Measurements from ENCODE around the gene GABRB2. TPM values are rescaled to one million over a fixed set of nuclear protein-coding genes. Genes with fewer than 3 reads are reported as not detected.

GABRB2 gene
- total RNA-seq, 1 experiment from 2014 or later: not detected

DNA sequence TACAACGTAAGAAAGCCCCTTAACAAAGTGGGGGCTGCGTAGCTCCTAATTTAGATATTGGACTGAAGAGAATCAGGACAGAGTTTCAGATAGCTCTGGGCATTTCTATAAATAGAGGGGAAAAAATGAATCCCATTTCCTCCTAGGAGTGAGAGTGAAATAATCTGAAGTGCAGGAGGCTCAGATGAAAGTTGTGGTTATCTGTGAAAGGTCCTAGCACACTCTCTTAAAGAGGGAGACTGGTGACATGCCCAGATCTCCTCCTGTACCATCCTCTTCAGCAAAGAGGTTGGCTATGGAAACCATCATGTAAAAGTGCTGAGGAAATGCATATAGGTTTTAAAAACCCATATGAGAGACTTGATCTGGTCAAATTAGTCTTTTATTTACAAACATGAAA is 143.4 kb downstream of the GABRB2 start:
- ChIA-PET POLR2A (no interaction called here), RAD21 (ENCODE audit: low non-redundant PET in 1 of 2, low total read pairs in 2 of 2, uncharacterized antibody in 2 of 2, unreplicated experiment in 2 of 2) (no interaction called here), CTCF (no interaction called here)
- intact Hi-C loops (cut with micrococcal nuclease): no loop called here
- TF ChIP-seq CEBPB (IDR thresholded peaks at IDR 0.05; ENCODE audit: low read depth) (no peak), TCF7L2 (IDR thresholded peaks at IDR 0.05; ENCODE audit: borderline replicate concordance, extremely low read depth, insufficient read depth, insufficient read length) (no peak), SP1 (IDR thresholded peaks at IDR 0.05; ENCODE audit: low read depth) (no peak), EZH2phosphoT487 (IDR thresholded peaks at IDR 0.05; ENCODE audit: borderline replicate concordance) (no peak), SIN3A (IDR thresholded peaks at IDR 0.05; ENCODE audit: low read depth) (no peak), SRF (IDR thresholded peaks at IDR 0.05; ENCODE audit: low read depth) (no peak)
- TF ChIP-seq, protein P1, sequence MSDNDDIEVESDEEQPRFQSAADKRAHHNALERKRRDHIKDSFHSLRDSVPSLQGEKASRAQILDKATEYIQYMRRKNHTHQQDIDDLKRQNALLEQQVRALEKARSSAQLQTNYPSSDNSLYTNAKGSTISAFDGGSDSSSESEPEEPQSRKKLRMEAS (IDR thresholded peaks at IDR 0.05): no peak
- TF ChIP-seq, protein P2, sequence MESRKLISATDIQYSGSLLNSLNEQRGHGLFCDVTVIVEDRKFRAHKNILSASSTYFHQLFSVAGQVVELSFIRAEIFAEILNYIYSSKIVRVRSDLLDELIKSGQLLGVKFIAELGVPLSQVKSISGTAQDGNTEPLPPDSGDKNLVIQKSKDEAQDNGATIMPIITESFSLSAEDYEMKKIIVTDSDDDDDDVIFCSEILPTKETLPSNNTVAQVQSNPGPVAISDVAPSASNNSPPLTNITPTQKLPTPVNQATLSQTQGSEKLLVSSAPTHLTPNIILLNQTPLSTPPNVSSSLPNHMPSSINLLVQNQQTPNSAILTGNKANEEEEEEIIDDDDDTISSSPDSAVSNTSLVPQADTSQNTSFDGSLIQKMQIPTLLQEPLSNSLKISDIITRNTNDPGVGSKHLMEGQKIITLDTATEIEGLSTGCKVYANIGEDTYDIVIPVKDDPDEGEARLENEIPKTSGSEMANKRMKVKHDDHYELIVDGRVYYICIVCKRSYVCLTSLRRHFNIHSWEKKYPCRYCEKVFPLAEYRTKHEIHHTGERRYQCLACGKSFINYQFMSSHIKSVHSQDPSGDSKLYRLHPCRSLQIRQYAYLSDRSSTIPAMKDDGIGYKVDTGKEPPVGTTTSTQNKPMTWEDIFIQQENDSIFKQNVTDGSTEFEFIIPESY (IDR thresholded peaks at IDR 0.05; ENCODE audit: extremely low read depth, insufficient replicate concordance, low read length): no peak
- Histone ChIP-seq H3K4me3 (replicated peaks in 1 of 2; ENCODE audit: low read depth in 1 of 2, low read length in 2 of 2) (no peak overlapping the region), H3K9me2 (ENCODE audit: insufficient read depth) (no peaks in the 10 kb centered on the region), H3K4me2 (ENCODE audit: low read length) (no peak overlapping the region), H3K36me3 (ENCODE audit: control insufficient read depth in 1 of 2, insufficient read depth in 2 of 2, low read length in 2 of 2) (no peaks in the 10 kb centered on the region), H3K79me2 (ENCODE audit: insufficient read depth, low read length) (no peaks in the 10 kb centered on the region), H2AFZ (ENCODE audit: low read depth, low read length, poor library complexity, severe bottlenecking) (no peak overlapping the region), H3K4me1 (ENCODE audit: control insufficient read depth in 1 of 2, insufficient read depth in 2 of 2, low read length in 2 of 2) (no peaks in the 10 kb centered on the region), H3K9ac (ENCODE audit: low read length) (no peak overlapping the region), H4K20me1 (ENCODE audit: insufficient read depth) (no peaks in the 10 kb centered on the region), H3K27ac (ENCODE audit: low read depth, low read length) (no peak overlapping the region), H3K27me3 (ENCODE audit: insufficient read depth, low read length) (no peaks in the 10 kb centered on the region), H3K9me3 (ENCODE audit: control insufficient read depth in 1 of 2, insufficient read depth in 1 of 2, low read depth in 1 of 2, low read length in 2 of 2) (peaks cover 0 to 10% of the 10 kb centered on the region in 2 experiments; a peak in 2 of 4 replicates)
- no TSS peak for BruUV-seq (replicated peaks)
- DNase-seq (ENCODE audit: low read depth, low spot score) (no peak), ATAC-seq (no peak)

DNA sequence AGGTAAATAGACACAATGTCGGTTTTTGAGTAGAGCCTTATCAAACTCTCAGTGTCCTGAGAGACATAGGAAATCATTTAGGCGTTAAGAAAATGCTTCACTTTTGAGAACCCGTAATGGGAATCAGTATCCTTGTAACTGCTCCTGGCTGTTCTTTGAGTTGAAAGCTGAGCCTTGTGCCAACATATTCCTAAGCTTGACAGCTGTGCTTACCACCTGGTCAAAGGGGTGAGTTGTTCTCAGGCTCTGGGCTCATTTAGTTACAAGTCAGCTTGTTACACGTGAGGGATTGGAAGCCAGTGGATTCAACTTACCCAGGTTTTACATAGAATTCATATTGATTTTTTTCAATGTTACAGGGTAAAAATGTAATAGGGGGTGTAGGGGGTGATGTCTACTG is 145.9 kb downstream of the GABRB2 start:
- Histone ChIP-seq H3K4me1 (ENCODE audit: control insufficient read depth in 1 of 2, insufficient read depth in 2 of 2, low read length in 2 of 2) (no peaks in the 10 kb centered on the region), H3K27me3 (ENCODE audit: insufficient read depth, low read length) (no peaks in the 10 kb centered on the region), H3K79me2 (ENCODE audit: insufficient read depth, low read length) (no peaks in the 10 kb centered on the region), H3K4me3 (replicated peaks in 1 of 2; ENCODE audit: low read depth in 1 of 2, low read length in 2 of 2) (no peak overlapping the region), H2AFZ (ENCODE audit: low read depth, low read length, poor library complexity, severe bottlenecking) (no peak overlapping the region), H4K20me1 (ENCODE audit: insufficient read depth) (no peaks in the 10 kb centered on the region), H3K9ac (ENCODE audit: low read length) (no peak overlapping the region), H3K36me3 (ENCODE audit: control insufficient read depth in 1 of 2, insufficient read depth in 2 of 2, low read length in 2 of 2) (no peaks in the 10 kb centered on the region), H3K27ac (ENCODE audit: low read depth, low read length) (no peak overlapping the region), H3K9me3 (ENCODE audit: control insufficient read depth in 1 of 2, insufficient read depth in 1 of 2, low read depth in 1 of 2, low read length in 2 of 2) (peaks cover 0 to 12% of the 10 kb centered on the region in 2 experiments; a peak in 2 of 4 replicates), H3K9me2 (ENCODE audit: insufficient read depth) (no peaks in the 10 kb centered on the region), H3K4me2 (ENCODE audit: low read length) (no peak overlapping the region)
- TF ChIP-seq ELF1 (IDR thresholded peaks at IDR 0.05; ENCODE audit: borderline replicate concordance, low read depth): no peak
- TF ChIP-seq, protein P2 (IDR thresholded peaks at IDR 0.05; ENCODE audit: extremely low read depth, insufficient replicate concordance, low read length): no peak
- TF ChIP-seq RAD21 (IDR thresholded peaks at IDR 0.05; ENCODE audit: low read depth): no peak
- no peak for TF ChIP-seq EZH2phosphoT487 (IDR thresholded peaks at IDR 0.05; ENCODE audit: borderline replicate concordance)
- no peak for TF ChIP-seq FOSL1 (IDR thresholded peaks at IDR 0.05; ENCODE audit: low read depth)
- RAD21 ChIA-PET (ENCODE audit: low non-redundant PET in 1 of 2, low total read pairs in 2 of 2, uncharacterized antibody in 2 of 2, unreplicated experiment in 2 of 2): no interaction called here
- POLR2A ChIA-PET: no interaction called here
- ATAC-seq (no peak), DNase-seq (ENCODE audit: low read depth, low spot score) (no peak)
- no TSS peak for BruUV-seq (replicated peaks)
- intact Hi-C loops (cut with micrococcal nuclease): no loop called here
- CTCF ChIA-PET: no interaction called here
